Measurements from ENCODE around the gene TTR.

TTR gene

DNA sequence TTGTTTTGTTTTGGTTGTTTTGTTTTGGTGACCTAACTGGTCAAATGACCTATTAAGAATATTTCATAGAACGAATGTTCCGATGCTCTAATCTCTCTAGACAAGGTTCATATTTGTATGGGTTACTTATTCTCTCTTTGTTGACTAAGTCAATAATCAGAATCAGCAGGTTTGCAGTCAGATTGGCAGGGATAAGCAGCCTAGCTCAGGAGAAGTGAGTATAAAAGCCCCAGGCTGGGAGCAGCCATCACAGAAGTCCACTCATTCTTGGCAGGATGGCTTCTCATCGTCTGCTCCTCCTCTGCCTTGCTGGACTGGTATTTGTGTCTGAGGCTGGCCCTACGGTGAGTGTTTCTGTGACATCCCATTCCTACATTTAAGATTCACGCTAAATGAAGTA lies at the start of gene TTR:
Gene TTR, plus strand, starts transcription at position 250 of the 400 bp plus-strand sequence. Its CDS starts 26 bp downstream, at position 276.
- FAIRE-seq: no peak

GRCh38 chr18:31546476-31546875 lies 45.2 kb upstream of the TTR start:
- FAIRE-seq: no peak

- FAIRE-seq: peak; percentile 89
Measured at GRCh38 chr18:31548853-31549252, 42.8 kb upstream of the TTR start.

GRCh38 chr18:31549416-31549815 lies 42.3 kb upstream of the TTR start:
- no peak for FAIRE-seq

- FAIRE-seq: no peak
Measured at GRCh38 chr18:31551883-31552282, 39.8 kb upstream of the TTR start.

- FAIRE-seq: no peak
Measured at GRCh38 chr18:31553800-31554199, 37.9 kb upstream of the TTR start.

- no peak for FAIRE-seq
Measured at GRCh38 chr18:31554776-31555175, 36.9 kb upstream of the TTR start.

DNA sequence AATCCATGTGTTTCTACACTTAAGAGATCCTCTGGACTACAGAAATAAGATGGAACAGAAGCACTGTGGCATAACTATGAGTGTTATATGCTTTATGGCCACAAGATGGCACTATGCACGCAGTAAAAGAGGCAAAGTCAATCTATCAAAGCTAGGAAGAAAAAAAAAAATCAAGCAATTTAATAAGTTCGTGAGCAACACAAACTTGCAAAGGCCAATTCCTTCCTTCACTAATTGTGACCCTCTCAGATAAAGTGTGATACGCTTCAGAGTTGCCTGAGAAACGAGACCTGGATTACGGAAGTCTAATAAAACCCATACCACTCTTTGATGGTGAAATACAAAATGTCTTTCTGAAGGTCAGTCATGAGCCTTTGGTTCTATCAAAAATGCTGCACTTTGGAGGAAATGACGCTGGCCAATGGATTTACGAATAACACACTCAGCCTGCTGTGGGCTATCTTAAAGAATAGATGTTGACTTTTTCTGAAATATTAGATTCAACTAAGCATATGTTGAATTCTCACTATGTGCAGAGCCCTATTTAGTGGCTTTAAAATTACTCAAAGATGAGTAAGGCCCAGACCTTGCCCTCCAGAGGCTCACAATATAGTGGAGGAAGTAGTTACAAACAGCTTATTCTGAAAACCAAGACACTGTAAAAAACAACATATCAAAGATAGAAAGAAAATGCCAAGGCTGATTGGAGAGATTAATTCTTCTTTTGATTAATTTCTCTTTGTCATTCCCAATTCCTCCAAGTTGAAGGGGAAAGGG lies 35.5 kb upstream of the TTR start:
- FAIRE-seq: peak; percentile 38

DNA sequence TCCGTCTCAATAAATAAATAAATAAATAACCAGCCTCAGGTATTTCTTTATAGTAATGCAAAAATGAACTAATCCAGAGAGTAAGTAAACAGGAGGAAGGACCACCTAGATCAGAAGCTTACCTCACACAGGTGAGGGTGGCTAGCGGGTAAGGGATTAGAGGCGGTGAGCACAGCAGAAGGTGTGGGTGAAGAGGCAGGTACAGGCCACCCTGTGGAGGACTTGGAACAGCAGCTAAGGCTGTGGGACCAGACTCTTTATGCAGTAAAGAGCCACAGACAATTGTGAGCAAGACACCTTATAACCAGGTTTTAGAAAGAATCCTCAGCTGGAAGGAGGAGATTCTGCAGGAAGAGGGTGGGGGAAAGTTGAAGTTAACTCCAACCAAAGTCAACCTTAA lies 34.2 kb upstream of the TTR start:
- no peak for FAIRE-seq

GRCh38 chr18:31558567-31558966 lies 33.1 kb upstream of the TTR start:
- FAIRE-seq: no peak

- FAIRE-seq: no peak
Measured at GRCh38 chr18:31562726-31563125, 29.0 kb upstream of the TTR start.

DNA sequence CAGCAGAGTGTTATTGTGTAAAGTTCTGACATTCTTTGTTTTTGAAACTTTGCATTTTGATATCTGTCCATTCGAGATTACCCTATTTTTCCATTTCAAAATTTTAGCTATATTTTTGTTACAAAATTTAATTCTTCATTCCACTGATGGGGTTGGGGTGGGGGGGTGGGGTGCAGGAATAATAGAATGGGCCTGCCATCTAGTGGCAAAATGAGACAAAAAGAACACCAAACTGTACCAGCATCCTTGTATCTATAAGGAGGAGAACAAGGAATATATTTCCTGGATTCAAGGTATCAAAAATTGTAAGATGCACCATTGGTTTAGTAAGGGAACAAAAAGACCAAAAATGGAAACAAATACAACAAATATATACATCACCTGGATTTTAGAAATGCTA lies 27.9 kb upstream of the TTR start:
- FAIRE-seq: no peak

DNA sequence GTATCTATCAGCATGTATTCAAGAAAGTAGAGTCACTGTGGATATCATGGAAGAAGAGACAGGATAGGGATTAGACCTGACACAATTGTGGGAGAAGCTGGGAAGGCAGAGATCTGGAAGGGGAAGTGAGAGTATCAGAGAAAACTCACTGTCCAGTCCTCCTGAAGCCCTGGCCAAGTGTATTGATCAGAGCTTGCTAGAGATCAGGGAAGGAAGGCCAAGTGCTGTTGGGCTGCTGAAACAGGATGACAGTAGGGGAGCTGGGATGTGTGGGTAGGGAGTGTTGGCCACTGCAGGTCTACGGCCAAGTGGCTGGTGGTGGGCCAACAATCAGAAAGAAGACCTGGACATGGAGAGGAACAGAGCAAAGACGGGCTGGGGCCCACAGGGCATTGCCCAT lies 26.3 kb upstream of the TTR start:
- no peak for FAIRE-seq

- no peak for FAIRE-seq
Measured at GRCh38 chr18:31565782-31566512, 25.7 kb upstream of the TTR start.

- FAIRE-seq: no peak
Measured at GRCh38 chr18:31566576-31567306, 24.9 kb upstream of the TTR start.

- FAIRE-seq: no peak
Measured at GRCh38 chr18:31572368-31572767, 19.3 kb upstream of the TTR start.

- no peak for FAIRE-seq
Measured at GRCh38 chr18:31573051-31573450, 18.6 kb upstream of the TTR start.

DNA sequence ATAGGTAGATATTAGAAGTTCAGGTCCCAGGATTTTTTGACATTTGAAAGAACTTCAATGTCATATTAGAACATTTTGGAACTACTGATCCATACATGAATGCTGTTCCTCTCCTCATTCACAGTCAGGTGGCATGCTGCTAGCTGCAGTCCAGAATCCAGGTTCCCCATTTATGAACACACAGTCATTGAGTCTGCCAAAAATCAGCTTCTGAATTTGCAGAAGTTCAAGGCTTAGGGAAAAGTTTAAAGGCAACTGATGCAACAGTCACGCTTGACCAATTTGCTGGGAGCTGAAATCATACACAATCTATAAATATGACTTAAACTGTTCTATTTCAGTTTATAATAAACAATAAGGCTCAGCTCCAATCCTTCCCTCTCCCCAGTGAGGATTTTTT lies 17.3 kb upstream of the TTR start:
- FAIRE-seq: no peak

DNA sequence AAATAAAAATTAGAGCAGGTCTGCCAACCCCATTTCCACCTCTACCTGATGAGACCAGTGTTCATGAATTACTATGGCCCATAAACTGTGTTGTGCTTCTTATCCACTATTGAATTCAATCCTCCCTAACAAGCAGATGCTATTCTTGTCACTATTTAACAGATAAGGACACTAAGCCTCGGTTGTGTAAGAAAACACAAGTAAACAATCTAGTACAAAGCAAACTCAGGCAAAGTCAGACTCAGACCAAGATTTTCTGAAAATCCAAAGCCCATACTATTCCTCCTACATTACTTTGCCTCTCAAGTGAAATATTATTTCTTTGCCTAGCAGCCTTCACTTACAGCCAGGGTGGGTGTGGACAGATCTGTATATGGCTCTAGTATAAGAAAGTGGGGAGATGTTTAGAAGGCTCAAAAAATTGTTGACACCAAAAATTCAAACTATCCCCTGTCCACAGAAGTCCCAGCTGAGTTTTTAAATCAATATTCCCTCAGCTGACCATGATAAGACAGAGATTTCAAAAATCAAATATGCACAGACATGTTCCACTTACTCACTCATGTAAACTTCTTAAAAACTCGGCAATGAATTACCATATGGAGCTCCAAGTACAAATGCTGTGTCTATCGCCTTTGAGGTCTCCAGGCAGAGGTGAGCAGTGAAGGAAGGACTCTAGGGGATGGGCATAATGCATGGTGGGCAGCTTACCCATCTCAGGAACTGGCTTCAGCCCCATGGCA lies 16.0 kb upstream of the TTR start:
- no peak for FAIRE-seq

DNA sequence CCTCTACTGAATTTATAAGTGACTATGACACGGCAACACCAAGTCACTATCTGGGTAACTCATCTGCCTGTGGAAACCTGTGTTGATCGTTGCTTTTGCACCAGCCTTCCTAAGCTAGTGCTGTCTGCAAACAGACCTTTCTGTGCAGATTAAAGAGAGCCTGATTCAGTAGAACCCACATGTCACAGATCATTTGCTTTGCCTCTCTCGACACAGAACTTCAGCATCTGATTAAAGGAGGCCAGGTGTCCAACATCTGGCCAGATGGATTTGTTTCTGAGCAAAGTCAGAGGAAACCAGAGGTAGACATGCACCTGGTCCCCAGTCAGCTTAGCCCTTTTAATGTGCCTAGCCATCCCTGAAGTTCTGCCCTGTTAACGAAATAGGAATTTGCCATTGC lies 15.0 kb upstream of the TTR start:
- FAIRE-seq: no peak

GRCh38 chr18:31577195-31577594 lies 14.5 kb upstream of the TTR start:
- FAIRE-seq: no peak

DNA sequence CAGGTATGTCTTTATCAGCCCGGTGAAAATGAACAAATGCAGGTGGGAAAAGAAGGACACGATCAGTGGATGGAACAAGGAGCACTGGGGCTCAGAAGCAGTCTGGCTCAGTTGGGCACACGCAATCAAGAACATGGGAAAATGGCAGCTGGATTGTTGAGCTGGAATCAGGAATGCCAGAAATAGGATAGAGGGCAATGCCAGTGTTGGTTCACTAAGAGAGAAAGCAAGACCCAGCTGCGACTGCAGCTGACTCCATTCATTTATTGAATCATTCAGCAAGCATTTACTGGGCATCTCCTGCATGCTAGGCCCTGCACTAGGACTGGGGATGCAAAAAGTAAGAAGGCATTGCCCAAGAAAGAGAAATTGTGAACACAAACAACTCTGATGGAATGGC lies 13.6 kb upstream of the TTR start:
- FAIRE-seq: no peak

GRCh38 chr18:31579375-31579774 lies 12.3 kb upstream of the TTR start:
- FAIRE-seq: no peak

All from colon (tissue), 2 donors.